Left forelimb (tissue), 1 donor: Measurements from ENCODE around the gene DAPK2.
"Not testable (repeated sequence)": the region's sequence is repeated elsewhere in the genome, so short reads cannot be mapped to it uniquely, and the experiment has no call there.

Experiments
- DNase-seq: peaks from one replicate; pipeline ENCODE4 v3.0.0-alpha.2; 2018; ENCODE audit warnings: low spot score

The DAPK2 gene

DNA sequence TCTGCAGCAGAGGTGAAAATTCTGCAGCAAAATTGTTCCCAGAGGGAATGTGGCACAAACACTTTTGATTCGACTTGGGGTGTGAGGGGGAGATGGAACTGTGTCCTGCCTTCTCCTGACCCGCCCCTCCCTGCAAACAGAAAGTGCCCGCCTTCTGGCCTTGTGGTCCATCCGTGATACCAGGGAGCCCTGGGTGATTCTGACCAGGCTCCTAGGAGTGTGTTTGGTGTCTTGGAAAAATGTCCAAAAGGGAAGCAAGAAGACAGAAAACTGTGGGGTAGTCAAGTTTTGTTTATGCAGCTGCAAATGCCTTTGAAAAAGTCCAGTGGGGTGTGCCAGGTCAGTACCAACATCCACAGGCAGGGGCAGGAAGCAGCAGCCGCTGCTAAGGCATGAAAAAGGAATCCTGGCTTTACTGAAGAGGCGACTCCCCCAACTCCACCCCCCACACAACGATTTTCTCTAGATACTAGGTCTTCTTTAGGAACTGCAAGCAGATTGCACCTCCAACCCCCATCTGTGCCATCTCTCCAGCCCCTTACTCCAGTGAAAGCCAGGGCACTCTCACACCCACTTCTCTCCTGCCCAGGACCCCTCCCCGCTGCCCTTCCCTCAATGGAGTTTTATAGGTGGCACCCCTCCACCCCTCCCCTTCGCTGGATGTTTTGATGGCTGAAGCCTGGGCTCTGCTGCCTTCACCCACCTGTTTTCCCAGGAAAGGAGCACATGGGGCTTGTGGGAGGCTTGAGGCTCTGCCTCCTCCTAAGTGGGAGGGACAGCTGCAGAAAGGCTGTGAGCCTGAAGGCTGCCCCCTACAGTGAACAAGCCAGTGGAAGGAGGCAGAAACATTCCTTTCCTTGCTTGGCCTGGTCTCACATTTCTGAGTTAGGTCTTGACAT, 130.2 kb downstream of the DAPK2 start:
- no peak for DNase-seq

GRCh38 chr15:63915209-63915872, 130.9 kb downstream of the DAPK2 start:
- DNase-seq = no peak

- no peak for DNase-seq
These were observed 132.4 kb downstream of the DAPK2 start for GRCh38 chr15:63913786-63914315.

DNA sequence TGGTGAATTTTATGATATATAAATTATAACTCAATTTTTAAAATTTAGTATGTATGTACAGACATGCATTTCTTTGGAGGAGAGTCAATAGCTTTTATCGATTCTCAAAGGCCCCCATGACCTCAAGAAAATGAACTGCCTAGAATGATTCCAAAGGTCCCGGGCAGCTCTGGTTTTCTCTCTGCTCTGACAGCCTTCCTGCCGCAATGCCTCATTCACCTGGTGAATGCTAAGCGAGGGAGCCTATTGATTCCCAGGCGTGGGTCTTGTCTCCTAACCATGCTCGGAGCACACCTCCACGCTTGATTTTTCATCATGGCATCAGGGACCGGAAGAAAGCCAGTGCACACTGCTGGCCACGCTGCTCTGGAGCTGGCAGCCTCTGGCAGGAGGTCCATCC, 132.9 kb downstream of the DAPK2 start:
- no peak for DNase-seq

DNA sequence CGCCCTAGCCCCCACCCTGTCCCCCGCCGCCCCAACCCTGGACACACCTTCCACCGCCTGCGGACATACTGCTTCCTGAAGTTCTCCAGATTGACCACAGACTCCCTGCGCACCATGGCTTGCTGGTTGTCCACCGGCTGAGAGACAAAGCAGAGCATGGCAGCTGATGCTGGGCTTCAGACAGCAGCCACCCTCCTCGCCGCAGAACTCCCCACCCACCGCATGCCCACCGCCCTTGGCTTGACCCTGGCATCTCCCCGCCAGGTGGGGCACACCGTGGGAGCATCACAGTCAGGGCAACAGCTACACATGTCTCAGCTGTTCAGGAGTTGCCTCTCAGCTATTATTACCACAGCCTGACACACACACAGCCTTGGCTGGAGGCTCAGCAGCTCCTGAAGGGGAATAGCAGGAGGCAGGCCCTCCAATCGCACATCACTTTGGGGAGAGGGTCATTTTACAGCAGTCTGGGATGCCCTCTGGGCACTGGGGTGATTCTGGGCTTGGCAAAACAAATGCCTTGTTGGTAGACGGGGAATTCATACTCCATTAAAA, 134.1 kb downstream of the DAPK2 start:
- DNase-seq = no peak

DNA sequence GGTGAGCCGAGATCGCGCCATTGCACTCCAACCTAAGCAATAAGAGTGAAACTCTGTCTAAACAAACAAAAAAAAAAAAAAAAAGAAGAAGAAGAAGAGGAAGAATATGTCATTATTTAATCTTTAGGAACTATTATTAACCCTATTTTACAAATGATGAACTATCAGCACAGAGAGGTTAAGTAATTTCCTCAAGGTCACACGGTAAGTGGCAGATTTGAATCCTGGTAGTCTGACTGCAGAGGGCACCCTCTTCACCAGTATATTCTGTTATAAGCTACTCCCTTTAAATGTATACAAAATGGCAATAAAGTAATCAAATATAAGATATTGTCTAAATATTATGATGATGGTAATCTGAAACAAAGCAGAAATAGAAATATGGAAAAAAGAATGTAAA, 135.1 kb downstream of the DAPK2 start:
- no peak for DNase-seq

DNA sequence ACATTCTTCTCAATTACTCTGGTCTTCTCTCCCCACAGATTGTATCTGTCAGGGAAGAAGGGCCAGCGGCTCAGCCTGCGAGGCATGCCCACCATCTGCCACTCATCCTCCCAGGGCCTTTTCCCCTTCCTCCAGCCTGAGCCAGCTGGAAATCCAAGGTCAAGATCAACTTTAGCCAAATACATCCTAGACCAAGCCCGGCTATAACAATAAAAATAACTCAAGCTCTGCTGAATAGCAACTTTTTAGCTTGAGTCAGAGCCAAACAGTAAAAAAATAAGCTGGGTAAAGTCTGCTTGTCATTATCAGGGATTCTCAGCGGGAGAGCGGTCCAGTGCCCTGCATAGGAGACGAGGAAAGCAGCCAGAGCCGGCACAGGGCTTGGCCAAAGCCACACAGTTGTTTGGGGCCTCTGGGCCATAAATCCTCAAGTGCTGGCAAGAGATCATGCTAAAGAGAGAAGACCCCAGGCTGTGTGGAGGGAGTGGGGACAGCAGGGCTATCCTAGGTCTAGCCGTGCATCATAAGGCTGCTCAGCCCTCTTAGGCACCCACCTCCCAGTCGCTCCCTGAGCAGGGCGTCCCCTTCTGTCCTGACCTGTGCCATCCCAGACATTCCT, 136.4 kb downstream of the DAPK2 start:
- DNase-seq = no peak

GRCh38 chr15:63908991-63909390, 137.3 kb downstream of the DAPK2 start:
- DNase-seq = no peak

DNA sequence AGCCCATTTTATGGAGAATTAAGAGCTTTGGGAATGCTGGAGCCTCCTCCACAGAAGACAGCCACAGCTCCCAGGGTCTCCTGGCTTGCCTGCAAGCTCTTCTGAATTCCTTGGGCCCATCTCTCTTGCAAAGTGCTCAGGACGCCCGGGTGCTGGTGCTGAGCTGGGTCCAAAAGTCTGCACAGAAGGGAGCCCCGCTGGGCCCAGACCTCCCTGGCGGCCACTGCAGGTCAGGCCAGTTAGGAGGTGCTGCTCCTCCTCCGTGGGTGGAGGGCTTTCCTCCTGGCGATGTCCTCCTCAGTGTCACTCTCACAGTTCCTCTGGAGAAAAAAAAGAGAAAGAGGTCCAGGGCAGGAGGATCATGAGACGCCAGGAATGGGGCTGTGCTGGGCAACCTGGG, 138.0 kb downstream of the DAPK2 start:
- DNase-seq = no peak

DNA sequence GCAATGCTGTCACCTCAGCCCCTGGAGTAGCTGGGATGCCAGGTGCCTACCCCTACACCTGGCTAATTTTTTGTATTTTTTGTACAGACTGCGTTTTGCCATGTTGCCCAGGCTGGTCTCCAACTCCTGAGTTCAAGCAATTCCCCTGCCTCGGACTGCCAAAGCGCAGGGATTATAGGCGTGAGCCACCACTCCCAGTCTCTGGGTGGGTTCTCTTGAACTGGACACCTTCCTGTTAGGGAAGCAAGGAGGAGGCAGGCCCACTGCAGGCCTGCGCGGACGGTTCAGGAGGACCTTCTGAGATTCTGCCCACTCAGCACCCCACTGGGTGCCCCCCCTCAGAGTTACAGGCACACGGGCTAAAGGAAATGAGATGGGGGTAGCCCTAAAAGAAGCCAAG, 138.8 kb downstream of the DAPK2 start:
- no peak for DNase-seq

DNA sequence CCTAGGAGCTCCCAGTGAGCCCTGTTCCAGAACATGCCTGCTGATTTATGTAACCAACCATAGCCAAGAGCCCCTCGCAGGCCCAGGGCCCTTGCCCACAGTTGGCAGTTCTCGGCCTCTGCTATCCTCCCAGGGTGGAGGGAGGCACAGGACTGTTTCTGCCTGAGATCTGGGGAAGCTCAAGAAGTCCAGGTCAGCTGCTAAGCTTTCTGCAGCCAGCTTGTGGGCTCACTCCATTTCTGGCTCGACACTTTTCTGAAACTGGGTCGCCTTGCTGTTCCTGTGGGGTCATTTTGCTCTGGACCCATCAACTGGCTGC, 140.1 kb downstream of the DAPK2 start:
- no peak for DNase-seq

- DNase-seq = no peak
These were observed 140.6 kb downstream of the DAPK2 start for GRCh38 chr15:63905558-63906265.

DNA sequence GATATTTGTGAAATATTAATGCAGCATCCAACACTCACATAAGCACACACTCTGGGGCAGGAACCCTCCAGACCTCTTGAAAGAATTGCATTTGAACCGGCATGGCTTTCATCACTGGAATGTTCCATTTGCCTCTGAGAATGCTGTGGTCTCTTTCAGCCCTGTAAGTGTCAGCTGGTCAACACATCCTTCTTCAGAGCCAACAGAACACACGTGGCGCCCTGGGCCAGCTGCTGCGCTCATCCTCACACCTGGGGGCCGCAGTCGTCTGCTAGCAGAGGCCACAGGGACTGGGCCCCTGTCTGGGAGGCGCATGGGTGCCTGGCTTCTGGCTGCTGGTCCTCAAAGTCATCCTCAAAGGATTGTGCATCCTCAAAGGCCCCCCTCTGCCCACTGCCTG, 141.2 kb downstream of the DAPK2 start:
- DNase-seq = no peak

GRCh38 chr15:63904042-63904441, 142.2 kb downstream of the DAPK2 start:
- DNase-seq = no peak

DNA sequence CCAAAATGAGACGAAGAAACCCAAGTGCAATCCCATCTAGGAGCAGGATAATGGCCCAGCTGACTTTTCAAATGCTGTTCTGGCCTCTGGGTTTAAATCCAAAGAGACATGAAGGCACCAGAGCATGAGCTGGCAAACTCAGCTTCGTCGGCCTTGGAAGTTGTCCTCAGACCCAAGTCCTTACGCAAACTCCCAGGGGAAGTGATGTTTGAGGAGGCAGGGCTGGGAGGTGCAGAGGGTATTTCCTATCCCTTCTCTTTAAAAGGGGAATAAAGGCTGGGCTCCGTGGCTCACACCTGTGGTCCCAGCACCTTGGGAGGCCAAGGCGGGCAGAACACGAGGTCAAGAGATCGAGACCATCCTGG, 143.6 kb downstream of the DAPK2 start:
- no peak for DNase-seq

- DNase-seq = no peak
These were observed 144.2 kb downstream of the DAPK2 start for GRCh38 chr15:63901912-63902670.

GRCh38 chr15:63900306-63900705, 146.0 kb downstream of the DAPK2 start:
- no peak for DNase-seq

GRCh38 chr15:63899606-63900005, 146.7 kb downstream of the DAPK2 start:
- DNase-seq = not testable (repeated sequence)

GRCh38 chr15:63899193-63899592, 147.1 kb downstream of the DAPK2 start:
- DNase-seq = no peak

GRCh38 chr15:63896336-63897115, 149.8 kb downstream of the DAPK2 start:
- no peak for DNase-seq
